Stimulated activated CD4-positive, alpha-beta T cell treated with anti-CD3 and anti-CD28 coated beads, Interleukin-12 subunit alpha, Interleukin-12 subunit beta, amount 100 ng/mL, for 4 hours (primary cell): Measurements from ENCODE around the gene THSD7B.
"Not testable (repeated sequence)": the region's sequence is repeated elsewhere in the genome, so short reads cannot be mapped to it uniquely, and the experiment has no call there.

Experiments
- DNase-seq: peaks from one replicate; pipeline ENCODE4 v3.0.0-alpha.2; 2020

THSD7B gene

GRCh38 chr2:136765256-136766072, at the start of gene THSD7B:
THSD7B (plus strand) TSS chr2:136765545; CDS start chr2:136882179, 116,634 bp downstream.
- DNase-seq: no peak

- DNase-seq: no peak
Measured at GRCh38 chr2:136718273-136718672, 47.1 kb upstream of the THSD7B start.

- no peak for DNase-seq
Measured at GRCh38 chr2:136727973-136728699, 37.2 kb upstream of the THSD7B start.

GRCh38 chr2:136736236-136736635, 29.1 kb upstream of the THSD7B start:
- DNase-seq: no peak

- no peak for DNase-seq
Measured at GRCh38 chr2:136738044-136738443, 27.3 kb upstream of the THSD7B start.

GRCh38 chr2:136741471-136741870, 23.9 kb upstream of the THSD7B start:
- DNase-seq: no peak

- DNase-seq: no peak
Measured at GRCh38 chr2:136750065-136750464, 15.3 kb upstream of the THSD7B start.

- no peak for DNase-seq
Measured at GRCh38 chr2:136751406-136751805, 13.9 kb upstream of the THSD7B start.

GRCh38 chr2:136758504-136758903, 6.8 kb upstream of the THSD7B start:
- not testable (repeated sequence) for DNase-seq

- no peak for DNase-seq
Measured at GRCh38 chr2:136764452-136765255, 691 bp upstream of the THSD7B start.

GRCh38 chr2:136766073-136766404, 694 bp downstream of the THSD7B start:
- DNase-seq: no peak

GRCh38 chr2:136767030-136767429, 1.7 kb downstream of the THSD7B start:
- no peak for DNase-seq

- DNase-seq: no peak
Measured at GRCh38 chr2:136769871-136770270, 4.5 kb downstream of the THSD7B start.

GRCh38 chr2:136770384-136770783, 5.0 kb downstream of the THSD7B start:
- DNase-seq: no peak

GRCh38 chr2:136777391-136777790, 12.0 kb downstream of the THSD7B start:
- no peak for DNase-seq

- no peak for DNase-seq
Measured at GRCh38 chr2:136783856-136784255, 18.5 kb downstream of the THSD7B start.

- DNase-seq: no peak
Measured at GRCh38 chr2:136785215-136785614, 19.9 kb downstream of the THSD7B start.

GRCh38 chr2:136787970-136788369, 22.6 kb downstream of the THSD7B start:
- DNase-seq: no peak

GRCh38 chr2:136796339-136796738, 31.0 kb downstream of the THSD7B start:
- no peak for DNase-seq

GRCh38 chr2:136798766-136799165, 33.4 kb downstream of the THSD7B start:
- DNase-seq: no peak

GRCh38 chr2:136801661-136802060, 36.3 kb downstream of the THSD7B start:
- no peak for DNase-seq

- no peak for DNase-seq
Measured at GRCh38 chr2:136809998-136810397, 44.7 kb downstream of the THSD7B start.

- no peak for DNase-seq
Measured at GRCh38 chr2:136818839-136819238, 53.5 kb downstream of the THSD7B start.

- DNase-seq: no peak
Measured at GRCh38 chr2:136823291-136823690, 57.9 kb downstream of the THSD7B start.
